Kidney tubule cell (primary cell): ENCODE results near the gene RBFOX1.

Experiments used
- DNase-seq: peaks from one replicate; pipeline ENCODE4 v3.0.0-alpha.2; 2018; ENCODE audit warnings: low spot score

The RBFOX1 gene

DNA sequence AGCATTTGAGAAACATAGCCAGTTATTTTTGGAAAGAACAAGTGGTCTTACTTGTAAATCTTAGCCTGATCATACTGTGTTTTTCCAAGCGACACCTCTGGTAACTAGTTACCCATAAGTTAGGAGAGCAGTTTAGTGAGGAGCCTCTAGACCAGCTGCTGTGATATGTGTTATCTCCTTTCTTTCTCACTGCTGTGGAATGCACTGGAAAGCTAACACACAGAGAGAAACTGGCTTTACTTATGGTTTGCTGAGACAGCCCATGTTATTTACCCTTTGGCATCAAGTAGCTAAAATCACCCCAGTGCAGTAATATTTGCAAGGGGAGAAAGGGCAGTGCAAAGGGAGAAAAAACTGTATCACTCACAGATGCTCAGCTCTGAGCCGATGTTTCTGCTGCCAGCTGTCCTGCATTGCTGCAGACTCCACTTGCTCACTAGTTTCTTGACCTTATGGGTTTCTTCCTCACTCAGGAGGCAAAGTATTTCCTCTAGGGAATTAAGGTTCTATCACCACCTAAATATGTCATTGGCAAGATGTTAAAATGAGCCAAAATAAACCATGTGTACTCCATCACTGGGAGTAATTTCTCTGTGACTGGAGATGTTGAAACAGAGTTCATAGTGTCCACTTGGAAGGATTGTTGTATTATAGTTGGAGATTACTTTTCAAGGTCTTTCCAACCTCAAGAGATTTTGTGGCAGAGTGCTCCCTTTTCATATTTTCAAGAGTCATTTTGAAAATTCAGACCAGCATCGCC lies 2.3 kb downstream of the RBFOX1 start:
- no peak for DNase-seq

GRCh38 chr16:7335991-7336634 lies 3.5 kb downstream of the RBFOX1 start:
- DNase-seq, result no peak

DNA sequence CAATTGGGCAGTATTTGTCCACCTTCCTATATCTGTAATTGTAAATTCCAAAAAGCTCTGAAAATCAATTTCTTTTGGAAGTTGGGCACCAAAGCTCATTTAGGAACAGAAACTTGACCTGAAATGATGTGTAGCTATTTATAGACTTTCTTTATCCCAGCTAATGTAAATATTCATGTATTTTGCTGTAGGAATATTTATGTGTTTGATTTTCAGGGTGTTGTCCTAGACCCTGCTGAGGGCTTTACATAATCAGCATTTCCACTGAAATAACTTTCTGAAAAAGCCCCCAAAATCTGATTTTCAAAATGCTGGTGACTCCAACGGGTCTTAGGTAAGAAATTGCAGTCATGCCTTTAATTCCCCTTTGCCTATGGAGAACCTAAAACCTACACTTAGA lies 4.1 kb downstream of the RBFOX1 start:
- no peak for DNase-seq

- DNase-seq, result no peak
Observed at GRCh38 chr16:7338826-7339225, 6.2 kb downstream of the RBFOX1 start.

DNA sequence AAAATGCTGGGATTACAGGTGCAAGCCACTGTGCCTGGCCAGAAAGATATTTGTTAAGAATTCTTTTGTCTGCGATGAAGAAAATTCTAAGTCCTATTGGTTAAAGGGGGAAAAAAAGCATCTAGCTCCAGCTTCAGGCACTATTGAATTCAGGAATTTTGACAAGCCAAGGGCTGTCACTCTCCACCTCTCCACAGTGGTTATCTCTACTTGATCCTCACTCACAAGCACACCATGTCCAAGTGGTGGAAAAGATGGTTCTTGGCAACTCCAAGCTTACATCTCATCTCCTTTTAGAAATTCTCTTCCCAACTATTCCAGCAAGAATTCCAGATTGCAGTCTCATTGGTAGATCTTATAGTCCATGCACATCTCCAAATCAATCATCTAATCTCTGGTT lies 7.1 kb downstream of the RBFOX1 start:
- DNase-seq, result no peak

- no peak for DNase-seq
Observed at GRCh38 chr16:7340938-7341337, 8.3 kb downstream of the RBFOX1 start.

GRCh38 chr16:7342598-7342997 lies 10.0 kb downstream of the RBFOX1 start:
- DNase-seq, result no peak

GRCh38 chr16:7343243-7343642 lies 10.6 kb downstream of the RBFOX1 start:
- no peak for DNase-seq

- no peak for DNase-seq
Observed at GRCh38 chr16:7344830-7345780, 12.5 kb downstream of the RBFOX1 start.

GRCh38 chr16:7350806-7351205 lies 18.2 kb downstream of the RBFOX1 start:
- no peak for DNase-seq

DNA sequence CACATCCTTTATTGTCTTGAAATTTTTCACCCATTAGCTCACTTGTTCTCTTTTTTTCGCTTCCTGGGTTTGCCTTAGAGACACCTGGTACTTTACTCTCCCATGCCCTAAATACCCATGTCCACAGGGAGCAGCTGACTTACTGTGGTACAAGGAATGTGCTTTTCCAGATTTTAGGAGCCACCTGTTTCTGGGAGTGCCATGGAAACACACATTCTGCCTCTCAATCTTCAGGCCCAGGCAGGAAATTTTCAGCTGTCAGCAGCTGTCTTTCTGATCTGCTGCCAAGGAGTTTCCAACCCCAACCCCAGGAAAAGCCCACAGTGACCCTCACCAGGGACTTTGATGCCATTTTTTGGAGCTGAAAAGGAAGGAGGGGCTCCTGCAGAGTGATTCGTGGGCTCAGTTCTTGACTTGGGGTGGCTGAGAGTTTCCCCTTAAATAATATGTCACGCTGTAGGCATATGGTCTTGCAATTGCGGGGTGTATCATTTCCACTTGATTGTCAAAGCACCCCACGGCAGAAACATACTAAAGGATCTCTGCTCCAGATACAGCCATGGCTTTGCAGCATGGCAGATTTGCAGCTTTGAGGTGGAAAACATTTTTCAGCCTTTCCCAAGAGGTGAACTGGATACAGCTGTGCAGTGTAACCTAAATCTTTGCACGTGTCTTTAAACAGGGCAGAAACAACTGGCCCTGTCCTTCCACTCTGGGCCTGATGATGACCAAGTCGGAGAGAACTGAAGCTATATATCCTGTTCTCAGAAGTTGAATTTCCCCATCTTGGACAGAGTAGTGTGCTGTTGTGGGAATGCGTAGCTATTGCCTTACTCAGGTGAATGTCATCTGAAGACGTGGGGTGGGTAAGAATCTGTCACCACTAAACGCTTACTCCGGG lies 19.2 kb downstream of the RBFOX1 start:
- DNase-seq, result no peak

- no peak for DNase-seq
Observed at GRCh38 chr16:7355758-7356157, 23.1 kb downstream of the RBFOX1 start.

DNA sequence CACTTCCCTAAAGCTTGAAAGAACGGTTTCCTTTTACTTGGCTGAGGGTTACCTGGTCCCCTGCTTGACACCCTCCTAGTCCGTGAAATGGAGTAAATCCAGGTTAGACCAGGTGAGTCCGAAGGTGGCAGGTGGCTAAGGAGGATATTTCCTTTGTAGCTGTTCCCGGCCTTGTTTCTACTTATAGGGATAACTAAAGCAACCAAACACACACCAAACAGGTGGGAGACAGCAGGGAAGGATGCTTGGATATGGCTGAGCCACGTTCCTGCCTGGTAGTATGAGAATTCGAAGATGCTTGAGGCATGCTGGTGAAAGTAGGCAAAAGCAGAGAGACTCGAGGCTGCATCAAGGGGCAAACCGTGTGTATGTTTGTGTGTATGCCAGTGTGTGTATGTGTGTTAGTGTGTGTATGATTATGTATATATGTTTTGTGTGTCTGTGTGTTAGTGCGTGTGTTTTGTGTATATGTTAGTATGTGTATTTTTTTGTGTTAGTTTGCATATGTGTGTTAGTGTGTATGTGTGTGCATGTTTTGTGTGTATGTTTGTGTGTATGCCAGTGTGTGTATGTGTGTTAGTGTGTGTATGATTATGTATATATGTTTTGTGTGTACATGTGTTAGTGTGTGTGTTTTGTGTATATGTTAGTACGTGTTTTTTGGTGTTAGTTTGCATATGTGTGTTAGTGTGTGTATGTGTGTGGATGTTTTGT lies 28.9 kb downstream of the RBFOX1 start:
- DNase-seq, result no peak

- DNase-seq, result no peak
Observed at GRCh38 chr16:7362231-7362630, 29.6 kb downstream of the RBFOX1 start.

DNA sequence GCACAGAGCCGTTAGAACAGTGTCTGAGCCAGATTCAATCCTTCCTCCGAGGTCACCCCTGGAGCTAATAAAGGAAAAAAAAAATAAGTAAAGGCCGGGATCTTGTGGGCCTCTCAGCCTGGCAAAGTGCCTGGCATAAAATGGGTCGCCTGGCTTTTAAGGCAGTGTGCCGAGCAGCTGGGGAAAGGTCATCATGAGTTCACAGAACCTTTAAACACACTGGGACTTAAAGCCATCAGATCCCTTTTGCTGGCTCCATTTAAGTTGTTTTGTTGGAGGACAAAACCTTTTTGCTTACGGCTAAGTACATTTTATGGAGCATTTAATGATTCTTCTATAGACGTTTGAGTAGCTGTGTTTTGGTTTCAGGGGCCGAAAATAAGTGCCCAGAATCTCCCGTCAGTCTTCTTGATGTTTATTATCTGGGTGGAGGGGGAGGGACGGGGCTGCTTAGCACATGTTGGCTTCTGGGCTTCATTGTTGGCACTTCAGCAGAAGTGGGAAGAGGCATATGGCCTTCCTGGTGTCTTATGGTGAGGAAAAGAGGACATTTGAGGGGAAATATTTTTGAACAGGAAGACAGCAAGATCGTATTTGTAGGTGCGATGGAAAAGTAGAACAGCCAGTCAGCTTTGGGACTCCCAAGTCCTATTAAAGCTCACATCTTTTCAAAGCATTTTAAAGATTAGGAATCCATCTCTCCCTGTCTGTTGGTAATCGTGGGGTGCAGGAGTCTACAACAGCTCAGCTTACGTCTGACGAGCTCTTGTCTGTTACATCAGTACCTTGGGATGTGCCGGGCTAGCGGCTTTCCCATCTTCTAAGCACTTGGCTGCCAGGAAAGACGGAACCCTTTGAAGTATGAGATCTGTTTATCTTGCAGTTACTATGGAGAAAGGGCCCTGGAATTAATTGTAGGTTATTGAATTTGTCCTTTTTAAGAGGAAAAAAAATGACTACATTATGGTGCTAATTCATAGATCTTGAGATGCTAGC lies 31.1 kb downstream of the RBFOX1 start:
- no peak for DNase-seq

GRCh38 chr16:7366041-7366440 lies 33.4 kb downstream of the RBFOX1 start:
- no peak for DNase-seq

DNA sequence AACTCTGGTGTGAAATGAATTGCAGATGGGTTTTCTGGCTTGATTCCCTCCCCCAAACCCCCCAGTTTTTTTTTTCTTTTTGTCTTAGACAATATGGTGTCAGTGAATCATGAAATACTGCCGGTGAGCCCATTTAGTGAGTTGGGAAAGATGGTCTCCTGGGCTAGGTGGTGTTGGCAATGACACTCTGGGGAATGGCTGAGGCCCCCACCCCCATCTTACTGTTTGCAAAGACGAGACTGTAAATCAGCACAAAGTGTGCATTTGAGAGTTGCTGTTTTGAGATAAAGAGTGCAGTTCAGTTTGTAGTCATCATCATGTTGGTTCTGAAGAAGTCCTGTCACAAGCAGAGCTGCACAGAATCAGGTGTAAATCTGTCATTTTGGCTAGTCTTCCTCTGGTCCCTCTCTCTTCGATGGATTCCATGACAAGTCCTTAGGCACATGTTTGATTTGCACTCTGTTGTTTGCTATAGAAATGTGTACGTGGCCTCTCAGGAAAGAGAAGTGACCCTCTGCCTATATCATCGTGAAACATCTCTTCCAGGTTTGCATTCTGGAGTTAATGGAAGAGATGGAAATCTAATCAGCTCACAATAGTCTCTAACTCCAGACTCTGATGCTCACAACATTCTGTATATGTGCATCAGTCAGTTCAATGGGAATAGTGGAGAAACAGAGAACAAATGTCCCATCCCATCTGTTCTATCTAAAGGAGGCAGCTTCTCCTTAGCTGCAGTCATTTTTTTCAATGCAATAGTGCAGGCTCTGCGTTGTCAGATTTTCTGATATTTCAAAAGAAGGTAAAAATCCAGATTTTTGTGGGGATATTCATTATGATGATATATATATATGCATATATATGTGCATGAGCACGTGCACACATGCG lies 34.6 kb downstream of the RBFOX1 start:
- DNase-seq, result no peak

DNA sequence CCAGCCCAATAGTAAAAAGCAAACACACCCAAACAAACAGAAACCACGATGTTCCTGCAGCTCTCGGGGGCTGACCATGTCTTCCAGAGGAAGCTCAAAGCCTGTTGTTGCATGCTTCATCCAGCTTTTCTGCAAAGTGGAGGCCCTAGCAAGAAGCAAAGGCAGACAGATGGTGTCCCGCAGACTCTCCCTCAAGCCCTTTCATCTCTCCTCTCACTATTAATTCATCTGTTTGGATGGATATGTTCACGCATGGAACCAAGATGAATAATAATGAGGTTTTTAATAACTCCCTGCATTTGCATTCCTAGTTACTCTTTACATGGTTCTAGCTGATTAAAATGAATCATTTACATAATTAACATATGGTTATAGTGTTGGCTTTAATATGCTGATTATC lies 36.6 kb downstream of the RBFOX1 start:
- no peak for DNase-seq

DNA sequence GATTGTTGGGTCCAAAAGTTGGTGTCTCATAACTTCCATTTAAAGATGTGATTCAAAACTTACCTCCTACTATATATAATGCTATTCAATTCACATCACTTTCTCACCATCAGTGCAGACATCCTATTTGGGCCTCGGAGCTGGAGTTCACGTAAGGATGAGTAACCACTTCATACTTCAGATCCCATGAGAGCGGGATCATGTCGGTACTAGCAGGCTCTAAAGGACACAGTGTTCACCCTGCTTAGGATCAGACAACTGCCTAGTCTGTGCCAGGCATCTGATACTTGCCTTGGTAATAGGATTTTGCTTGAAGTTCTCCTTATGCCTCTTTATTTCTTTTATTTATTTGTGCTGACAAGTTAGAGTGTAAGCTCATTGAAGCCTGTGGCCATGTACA lies 39.5 kb downstream of the RBFOX1 start:
- no peak for DNase-seq
